Activated CD8-positive, alpha-beta memory T cell treated with anti-CD3 and anti-CD28 coated beads, Interleukin-2, amount 50 U/mL, for 1 hour (primary cell): Measurements from ENCODE around the gene SCML2.
"Not testable (repeated sequence)": the region's sequence is repeated elsewhere in the genome, so short reads cannot be mapped to it uniquely, and the experiment has no call there.

Experiments
- DNase-seq: peaks from one replicate; pipeline ENCODE4 v3.0.0-alpha.2; 2020; ENCODE audit errors: extremely low read depth

SCML2 gene

DNA sequence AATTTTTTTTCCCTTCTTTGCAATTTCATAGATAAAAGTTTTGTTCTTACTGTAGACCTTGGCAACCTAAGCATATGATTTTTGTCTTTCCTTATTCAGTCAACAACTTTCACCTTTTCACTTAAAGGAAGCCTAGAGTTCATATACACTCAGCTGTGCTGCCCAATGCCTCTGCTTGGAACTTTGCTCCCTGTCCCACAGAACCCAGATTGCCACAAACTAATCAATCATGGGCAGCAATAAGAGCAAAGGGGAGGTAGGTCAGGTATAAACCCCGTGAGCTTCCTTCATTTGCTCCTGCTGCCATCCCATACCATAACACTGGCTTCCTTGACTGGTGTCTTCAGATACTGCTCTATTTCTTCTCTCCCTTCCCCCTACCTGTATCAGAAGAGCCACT lies 82.8 kb downstream of the SCML2 start:
- DNase-seq = no peak

DNA sequence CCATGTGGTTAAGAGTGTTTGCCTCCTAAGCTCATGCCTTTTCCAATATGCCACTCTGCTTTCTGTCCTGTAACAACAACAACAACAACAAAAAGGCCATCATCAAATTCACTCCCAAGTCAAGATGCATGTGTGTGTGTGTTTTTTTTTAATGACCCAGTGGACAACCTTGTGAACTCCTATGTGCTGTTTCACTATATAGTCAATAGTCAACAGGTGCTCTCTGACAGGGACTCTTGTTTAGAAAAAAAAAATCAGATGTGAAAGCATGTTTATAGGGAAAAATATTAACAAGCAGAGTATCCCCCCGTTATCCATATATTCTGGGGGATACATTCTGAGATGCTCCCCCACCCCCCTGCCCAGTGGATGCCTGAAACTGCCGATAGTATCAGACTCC lies 83.2 kb downstream of the SCML2 start:
- no peak for DNase-seq

DNA sequence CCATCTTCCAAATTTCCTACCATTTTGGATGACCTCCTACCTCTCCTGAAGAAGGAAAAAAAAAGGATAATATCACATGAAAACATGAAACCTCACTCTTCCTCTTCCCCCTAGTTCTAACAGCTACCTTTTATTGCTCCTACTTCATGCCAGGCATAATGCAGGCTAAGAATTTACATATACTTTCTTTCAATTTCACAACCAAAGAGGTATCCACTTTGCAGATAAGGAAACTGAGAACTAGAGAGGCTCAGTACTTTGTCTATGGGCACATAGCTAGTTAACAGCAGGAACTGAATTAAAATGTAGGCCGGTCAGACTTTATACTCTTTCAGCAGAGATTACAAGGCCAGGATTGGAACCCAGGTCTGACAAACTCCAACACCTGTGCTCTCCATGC lies 99.4 kb downstream of the SCML2 start:
- DNase-seq = no peak

DNA sequence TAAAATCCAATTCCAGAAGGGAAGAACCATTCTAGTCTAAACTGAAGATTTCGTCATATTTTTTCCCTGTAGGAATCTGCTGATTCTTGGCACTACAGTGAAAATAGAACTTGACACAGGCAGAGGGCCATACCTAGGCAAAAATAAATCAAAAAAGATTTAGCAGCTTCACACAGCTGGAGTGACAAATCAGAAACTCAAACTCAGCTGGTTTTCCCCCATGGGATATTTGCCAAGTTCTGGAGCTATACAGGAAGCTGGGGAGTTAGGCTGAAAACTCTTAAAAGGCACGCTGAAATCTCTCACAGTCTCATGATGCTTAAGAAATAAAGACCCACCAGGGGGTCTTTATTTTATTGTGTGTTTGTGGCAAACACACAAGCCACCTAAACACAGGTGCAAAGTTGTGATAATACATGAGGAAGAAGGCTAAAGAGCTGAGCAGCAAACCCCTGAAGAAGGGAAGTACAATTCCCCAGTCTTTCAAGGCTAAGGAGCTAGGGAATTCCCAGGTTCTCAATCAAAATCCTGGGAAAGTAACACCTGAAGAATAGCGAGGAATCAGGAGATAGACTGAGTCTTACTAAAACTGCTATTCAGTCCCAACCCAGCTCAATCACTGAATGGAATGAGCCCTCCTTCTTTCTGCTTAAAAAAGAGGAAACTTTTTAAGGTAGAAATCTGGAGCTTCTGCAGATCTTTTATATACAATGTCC lies 101.7 kb downstream of the SCML2 start:
- DNase-seq = no peak

DNA sequence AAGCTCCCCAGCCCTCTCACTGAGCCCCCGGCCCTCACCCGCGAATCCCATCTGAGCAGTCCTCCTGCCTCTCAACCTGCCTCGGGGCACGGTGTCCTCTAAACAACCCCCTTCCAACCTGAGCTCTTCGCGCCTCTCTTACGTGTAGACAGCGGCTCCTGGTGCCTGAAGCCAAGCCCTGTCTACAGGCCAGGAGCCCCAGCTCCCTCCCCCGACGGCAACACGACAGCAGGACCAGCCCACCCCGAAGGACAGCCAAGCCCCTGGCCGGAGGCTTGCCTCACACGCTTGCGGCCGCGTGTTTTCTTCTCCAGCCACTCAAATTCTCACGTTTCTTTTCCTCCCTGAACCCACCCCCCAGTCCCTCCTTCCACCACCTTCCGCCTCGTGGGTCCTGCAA lies 124.8 kb downstream of the SCML2 start:
- not testable (repeated sequence) for DNase-seq

DNA sequence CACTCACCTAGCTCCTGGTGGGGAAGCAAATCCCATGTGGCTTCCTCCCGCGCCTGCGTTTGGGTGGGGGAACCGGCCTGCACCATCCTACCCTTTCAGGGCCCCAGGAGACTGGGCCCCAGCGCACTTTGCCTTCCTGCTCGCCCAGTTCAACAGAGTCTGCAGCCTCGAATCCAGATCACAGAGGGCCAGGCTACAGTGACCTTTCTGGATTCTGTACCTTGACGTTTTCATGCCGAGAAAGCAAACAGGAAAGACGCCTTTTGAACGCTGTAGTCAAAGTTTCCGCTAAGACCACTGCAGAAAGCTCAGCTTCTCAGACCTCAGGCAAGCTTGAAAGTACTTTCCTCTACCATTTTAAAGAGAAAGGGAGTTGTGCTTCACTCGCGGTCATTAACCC lies 126.4 kb downstream of the SCML2 start:
- DNase-seq = no peak

DNA sequence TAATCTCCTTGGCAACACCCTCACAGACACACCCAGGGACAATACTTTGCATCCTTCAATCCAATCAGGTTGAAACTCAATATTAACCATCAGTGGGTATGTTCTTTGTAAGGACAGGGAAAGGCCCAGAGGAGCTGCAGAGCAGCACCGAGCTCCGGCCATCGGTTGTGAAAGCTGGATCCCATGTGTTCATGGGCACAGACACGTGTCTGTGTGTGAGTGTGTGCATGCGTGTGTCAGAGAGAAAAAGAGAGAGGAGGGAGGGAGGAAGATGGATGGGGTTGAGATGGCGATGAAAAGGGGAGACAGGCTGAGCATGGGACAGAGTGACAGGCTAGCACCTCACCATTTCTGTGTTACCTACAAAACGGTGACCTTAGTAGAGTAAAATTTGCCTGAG lies 127.0 kb downstream of the SCML2 start:
- no peak for DNase-seq

DNA sequence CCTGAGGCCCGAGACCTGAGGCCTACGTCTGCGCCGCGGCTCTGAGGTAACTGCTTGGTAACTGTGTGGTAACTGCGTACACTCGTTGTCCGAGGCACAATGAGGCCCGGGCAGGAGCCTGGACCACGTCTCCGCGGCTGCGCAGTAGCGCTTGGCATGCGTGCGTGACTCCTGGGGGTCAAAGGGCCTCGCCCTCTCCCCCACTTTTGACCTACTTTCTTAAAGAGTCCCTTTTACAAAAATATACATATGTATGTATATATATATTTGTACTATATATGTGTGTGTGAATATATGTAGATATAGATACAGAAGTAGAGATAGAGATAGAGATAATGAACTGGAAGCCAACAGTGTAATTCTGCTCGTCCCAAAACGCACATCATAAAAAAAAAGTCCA lies 133.7 kb downstream of the SCML2 start, which contains the start of gene BEND2:
TSS of gene BEND2 (minus strand) at position 101 of the 400 bp plus-strand sequence. CDS start 136 bp downstream, outside the sequence.
- no peak for DNase-seq

DNA sequence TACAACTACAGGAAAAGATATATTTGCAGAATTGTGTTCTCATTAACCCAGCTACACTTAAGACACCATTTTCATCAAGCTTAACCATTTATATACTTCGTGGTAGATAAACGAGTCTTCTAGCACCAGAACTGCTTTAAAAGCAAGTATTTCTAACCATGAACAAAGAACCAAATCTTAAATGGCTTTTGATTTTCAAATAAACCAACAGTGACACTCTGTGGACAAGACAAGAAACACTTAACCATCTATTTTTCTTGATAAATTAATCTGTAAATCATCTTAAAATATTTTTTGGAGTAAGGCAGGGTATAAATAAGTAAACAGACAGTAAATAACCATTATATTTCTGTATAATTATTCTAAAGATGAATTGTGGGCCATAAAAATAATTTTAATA lies 144.0 kb downstream of the SCML2 start:
- no peak for DNase-seq

DNA sequence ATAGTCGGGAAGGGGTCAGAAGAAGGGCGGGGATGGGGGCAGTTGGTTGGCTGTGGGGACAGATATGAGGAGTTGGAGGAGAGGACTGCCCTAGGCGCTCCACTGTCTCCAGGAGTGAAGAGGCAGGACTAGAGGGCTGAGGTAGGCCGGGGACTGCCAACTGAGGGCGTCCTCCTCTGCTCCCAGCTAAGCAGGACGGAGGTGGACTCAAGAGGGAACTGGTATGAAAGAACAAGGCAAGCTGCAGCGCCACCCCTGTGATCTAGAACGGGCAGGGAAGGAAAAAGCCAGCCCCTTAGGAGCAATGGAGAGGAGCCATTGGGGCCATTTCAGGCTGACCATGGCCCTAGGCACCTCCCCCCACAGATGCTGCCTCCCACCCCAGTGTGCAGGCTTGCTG lies 147.8 kb downstream of the SCML2 start:
- DNase-seq = no peak

DNA sequence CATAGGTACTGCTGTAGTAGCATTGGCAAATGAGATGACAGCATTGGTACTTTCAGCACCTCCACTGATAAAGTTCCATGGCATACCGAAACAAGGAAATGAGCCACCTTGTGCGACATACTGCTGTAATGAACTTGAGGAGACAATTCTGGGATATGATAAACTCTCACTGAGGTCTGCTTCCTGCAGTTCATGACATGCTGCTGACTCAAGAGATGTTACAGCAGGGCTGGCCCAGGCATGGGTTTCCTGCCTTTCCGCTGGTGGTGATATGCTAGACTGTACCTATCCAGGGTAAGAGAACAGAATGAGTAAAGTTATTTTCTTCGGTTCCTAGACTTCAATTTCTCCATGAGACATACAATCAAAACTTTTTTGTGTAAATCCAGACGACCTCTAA lies 150.9 kb downstream of the SCML2 start:
- DNase-seq = no peak

DNA sequence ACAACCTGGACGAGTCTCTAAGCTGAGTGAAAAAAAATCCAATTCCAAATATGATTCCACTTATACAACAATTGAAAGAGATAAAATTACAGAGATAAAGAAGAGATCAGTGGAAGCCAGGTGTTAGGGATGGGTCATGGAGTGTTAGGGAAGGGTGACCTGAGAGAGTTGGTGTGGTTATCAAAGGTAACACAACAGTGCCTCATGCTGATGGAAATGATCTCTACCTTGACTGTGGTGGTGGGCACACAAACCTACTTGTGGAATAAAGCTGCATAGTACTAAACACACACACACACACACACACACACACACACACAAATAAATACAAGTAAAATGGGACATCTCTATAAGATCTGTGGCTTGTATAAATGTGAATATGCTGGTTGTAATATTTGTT lies 159.8 kb downstream of the SCML2 start:
- no peak for DNase-seq
